Suprapubic skin (tissue), 3 donors: Measurements from ENCODE around the gene FRK.

Experiments
- CTCF ChIP-seq, 2 donors: fragments of 200-600 bp in 1 of 2; fragments of 450-650 bp in 1 of 2; sonication (generic) in 1 of 2; IDR thresholded peaks; one replicate each; pipeline ENCODE4 v1.5.1; 2016 to 2019; ENCODE audit warnings: antibody characterized with exemption in 2 of 2, mild to moderate bottlenecking in 1 of 2, moderate library complexity in 1 of 2
- POLR2A ChIP-seq, 2 donors: fragments of 450-650 bp; IDR thresholded peaks; one replicate each; pipeline ENCODE4 v1.6.1; 2017; ENCODE audit warnings: antibody characterized with exemption in 2 of 2, mild to moderate bottlenecking in 2 of 2, moderate library complexity in 2 of 2

- TF ChIP-seq CTCF (IDR thresholded peaks at IDR 0.05) = no peak
- no peak for TF ChIP-seq POLR2A (IDR thresholded peaks at IDR 0.05)
Measured at GRCh38 chr6:116051244-116051643, 9.4 kb downstream of the FRK start.
